H9 (cell line): ENCODE data around the gene C7. TPM values are rescaled to one million over a fixed set of nuclear protein-coding genes. Genes with fewer than 3 reads are reported as not detected.
"Not testable (repeated sequence)": the region's sequence is repeated elsewhere in the genome, so short reads cannot be mapped to it uniquely, and the experiment has no call there.

Experiments used
- DNase-seq: peaks from one replicate; pipeline ENCODE4 v3.0.0-alpha.2; 2017
- H2AFZ ChIP-seq: one replicate; pipeline ENCODE4 v1.6.1; 2013; ENCODE audit warnings: mild to moderate bottlenecking, low read length, control low read depth, moderate library complexity
- H2AK5ac ChIP-seq: 2 replicates; pipeline ENCODE4 v1.6.1; 2013; ENCODE audit warnings: low read length, control low read depth, mixed read lengths; ENCODE audit not compliant: insufficient read length
- H2BK120ac ChIP-seq: one replicate; pipeline ENCODE4 v1.6.1; 2013; ENCODE audit warnings: low read depth, mild to moderate bottlenecking, low read length, control low read depth, inconsistent platforms; ENCODE audit not compliant: poor library complexity, severe bottlenecking
- H2BK12ac ChIP-seq: 2 replicates; pipeline ENCODE4 v1.6.1; 2013; ENCODE audit warnings: low read length, control low read depth, mixed read lengths, low read depth; ENCODE audit not compliant: insufficient read length
- H2BK15ac ChIP-seq: 2 replicates; pipeline ENCODE4 v1.6.1; 2013; ENCODE audit warnings: low read depth, low read length, control low read depth
- H2BK20ac ChIP-seq: one replicate; pipeline ENCODE4 v1.6.1; 2013; ENCODE audit warnings: low read depth, mild to moderate bottlenecking, low read length, control low read depth, inconsistent platforms; ENCODE audit not compliant: poor library complexity, severe bottlenecking
- H2BK5ac ChIP-seq: 2 replicates; pipeline ENCODE4 v1.6.1; 2013; ENCODE audit warnings: low read length, control low read depth, mixed read lengths; ENCODE audit not compliant: insufficient read length
- H3K14ac ChIP-seq: 2 replicates; pipeline ENCODE4 v1.6.1; 2013; ENCODE audit warnings: low read length, control low read depth; ENCODE audit not compliant: insufficient read depth
- H3K18ac ChIP-seq: 2 replicates; pipeline ENCODE4 v1.6.1; 2013; ENCODE audit warnings: low read depth, mild to moderate bottlenecking, mixed read lengths, low read length, control low read depth; ENCODE audit not compliant: insufficient read length
- H3K23ac ChIP-seq: 2 replicates; pipeline ENCODE4 v1.6.1; 2013; ENCODE audit warnings: low read length, control low read depth, mixed read lengths, low read depth; ENCODE audit not compliant: insufficient read length
- H3K23me2 ChIP-seq: 2 replicates; pipeline ENCODE4 v1.6.1; 2013; ENCODE audit warnings: low read depth, mild to moderate bottlenecking, mixed read lengths, low read length, control low read depth; ENCODE audit not compliant: insufficient read length, poor library complexity, severe bottlenecking
- H3K27ac ChIP-seq: 2 replicates; pipeline ENCODE4 v1.5.1; 2013; ENCODE audit warnings: low read length, control low read depth, mixed read lengths, low read depth; ENCODE audit not compliant: insufficient read length
- H3K27me3 ChIP-seq: 2 replicates; pipeline ENCODE4 v1.6.1; 2013; ENCODE audit warnings: low read length, control low read depth, inconsistent platforms; ENCODE audit not compliant: insufficient read depth
- H3K4ac ChIP-seq: 2 replicates; pipeline ENCODE4 v1.6.1; 2013; ENCODE audit warnings: low read depth, mild to moderate bottlenecking, control low read depth, inconsistent platforms, low read length, moderate library complexity
- H3K4me1 ChIP-seq: 2 replicates; pipeline ENCODE4 v1.6.1; 2013; ENCODE audit warnings: low read length, control low read depth, inconsistent platforms; ENCODE audit not compliant: insufficient read depth
- H3K4me2 ChIP-seq: 2 replicates; pipeline ENCODE4 v1.6.1; 2013; ENCODE audit warnings: low read length, control low read depth, mixed read lengths; ENCODE audit not compliant: insufficient read length, insufficient read depth
- H3K56ac ChIP-seq: 2 replicates; pipeline ENCODE4 v1.6.1; 2013; ENCODE audit warnings: low read depth, mild to moderate bottlenecking, mixed read lengths, low read length, control low read depth; ENCODE audit not compliant: insufficient read length
- H3K79me1 ChIP-seq: 2 replicates; pipeline ENCODE4 v1.6.1; 2013; ENCODE audit warnings: low read depth, mild to moderate bottlenecking, moderate library complexity, low read length, control low read depth, inconsistent platforms; ENCODE audit not compliant: insufficient read depth, poor library complexity, severe bottlenecking
- H3K79me2 ChIP-seq: 2 replicates; pipeline ENCODE4 v1.6.1; 2013; ENCODE audit warnings: low read length, control low read depth, inconsistent platforms; ENCODE audit not compliant: insufficient read depth
- H3K9ac ChIP-seq: 2 replicates; pipeline ENCODE4 v1.6.1; 2013; ENCODE audit warnings: low read length, control low read depth, mixed read lengths; ENCODE audit not compliant: insufficient read length; ENCODE audit errors: extremely low read depth
- H3K9me3 ChIP-seq: one replicate; pipeline ENCODE4 v1.6.1; 2013; ENCODE audit warnings: low read depth, low read length, inconsistent platforms; ENCODE audit not compliant: control insufficient read depth
- H3T11ph ChIP-seq: one replicate; pipeline ENCODE4 v1.6.1; 2013; ENCODE audit warnings: mild to moderate bottlenecking, low read length, control low read depth, inconsistent platforms
- H4K20me1 ChIP-seq: one replicate; pipeline ENCODE4 v1.6.1; 2013; ENCODE audit not compliant: control insufficient read depth, insufficient read length, insufficient read depth
- H4K5ac ChIP-seq: 2 replicates; pipeline ENCODE4 v1.6.1; 2013; ENCODE audit warnings: low read depth, mild to moderate bottlenecking, mixed read lengths, low read length, control low read depth; ENCODE audit not compliant: insufficient read length
- H4K8ac ChIP-seq: replicated peaks from 2 replicates; pipeline ENCODE4 v1.6.1; 2013; ENCODE audit warnings: low read length, control low read depth, mixed read lengths, low read depth; ENCODE audit not compliant: insufficient read length
- H4K91ac ChIP-seq: 2 replicates; pipeline ENCODE4 v1.6.1; 2013; ENCODE audit warnings: low read depth, mild to moderate bottlenecking, moderate library complexity, mixed read lengths, low read length, control low read depth; ENCODE audit not compliant: insufficient read length
- H3K27ac Mint-ChIP-seq, 3 experiments: 2 replicates in 2 of 3; 3 replicates in 1 of 3; pipeline ENCODE4 v1.8.0; 2020 to 2021; ENCODE audit warnings: mixed read lengths in 3 of 3, mild to moderate bottlenecking in 1 of 3, moderate library complexity in 1 of 3
- H3K27me3 Mint-ChIP-seq: 2 replicates; pipeline ENCODE4 v1.8.0; 2021; ENCODE audit warnings: low read depth, mild to moderate bottlenecking, moderate library complexity, mixed read lengths
- H3K36me3 Mint-ChIP-seq, 3 experiments: 2 replicates in 2 of 3; 3 replicates in 1 of 3; pipeline ENCODE4 v1.8.0; 2020 to 2021; ENCODE audit warnings: low read depth in 3 of 3, mixed read lengths in 3 of 3; ENCODE audit not compliant: insufficient read depth in 1 of 3
- H3K4me1 Mint-ChIP-seq, 2 experiments: 2 replicates each; pipeline ENCODE4 v1.8.0; 2020; ENCODE audit warnings: mixed read lengths in 2 of 2
- H3K4me3 Mint-ChIP-seq, 2 experiments: 2 replicates in 1 of 2; 3 replicates in 1 of 2; pipeline ENCODE4 v1.8.0; 2020 to 2021; ENCODE audit warnings: mild to moderate bottlenecking in 2 of 2, mixed read lengths in 2 of 2, moderate library complexity in 1 of 2
- H3K9me3 Mint-ChIP-seq, 2 experiments: 2 replicates in 1 of 2; 3 replicates in 1 of 2; pipeline ENCODE4 v1.8.0; 2020; ENCODE audit warnings: mild to moderate bottlenecking in 2 of 2, mixed read lengths in 2 of 2, moderate library complexity in 1 of 2
- CTCF ChIP-seq: fragments of 200-600 bp; sonication (generic); conservative IDR thresholded peaks from 3 replicates; pipeline ENCODE4 v1.8.0; 2021; ENCODE audit warnings: antibody characterized with exemption, mild to moderate bottlenecking
- WGBS: extraction: QIAGEN DNeasy Blood & Tissue Kit; methylation state at CpG from one replicate; pipeline ENCODE4 v1.1.7; 2013; ENCODE audit warnings: missing lambda C conversion rate, low lambda C conversion rate, mixed read lengths; ENCODE audit not compliant: insufficient read length; ENCODE audit errors: extremely low coverage; 5-methylcytosine and 5-hydroxymethylcytosine counted together
- total RNA-seq: library from RNA; stranded (reverse); gene quantifications from 2 replicates; pipeline ENCODE4 v1.2.1, GENCODE V29; 2021

Gene C7
- total RNA-seq, 1 experiment from 2014 or later: 0.52 TPM

GRCh38 chr5:41012318-41012717, 103.0 kb downstream of the C7 start:
- Histone ChIP-seq H2BK15ac (no peak overlapping the region), H2BK120ac (no peak overlapping the region), H2BK20ac (no peak overlapping the region), H2AFZ (no peak overlapping the region), H3K4me2 (no peak overlapping the region), H3K23ac (no peak overlapping the region), H3K9ac (no peak overlapping the region), H3K14ac (no peak overlapping the region), H3K79me2 (no peaks in the 10 kb centered on the region), H4K5ac (no peak overlapping the region), H3T11ph (no peak overlapping the region), H2BK5ac (no peak overlapping the region), H3K4ac (no peak overlapping the region), H4K20me1 (no peaks in the 10 kb centered on the region), H3K23me2 (no peaks in the 10 kb centered on the region), H3K27me3 (no peaks in the 10 kb centered on the region), H3K4me1 (no peaks in the 10 kb centered on the region; the same call in 1 of the 2 replicates), H3K9me3 (no peaks in the 10 kb centered on the region), H2BK12ac (no peak overlapping the region), H4K91ac (no peak overlapping the region), H3K79me1 (no peaks in the 10 kb centered on the region), H3K27ac (no peak overlapping the region), H4K8ac (no peak overlapping the region), H3K56ac (no peak overlapping the region), H3K18ac (no peak overlapping the region), H2AK5ac (no peak overlapping the region)
- Mint-ChIP-seq H3K4me1 (peaks cover 0 to 3% of the 10 kb centered on the region in 2 experiments; a peak in 3 of 4 replicates), H3K9me3 (no peaks in the 10 kb centered on the region; a peak in 1 of 5 replicates), H3K27ac (no peak overlapping the region), H3K4me3 (no peak overlapping the region), H3K27me3 (no peaks in the 10 kb centered on the region), H3K36me3 (no peaks in the 10 kb centered on the region)
- no peak for DNase-seq
- TF ChIP-seq CTCF: no peak
- WGBS: no CpG with 5 or more reads among the region's 4 CpGs

DNA sequence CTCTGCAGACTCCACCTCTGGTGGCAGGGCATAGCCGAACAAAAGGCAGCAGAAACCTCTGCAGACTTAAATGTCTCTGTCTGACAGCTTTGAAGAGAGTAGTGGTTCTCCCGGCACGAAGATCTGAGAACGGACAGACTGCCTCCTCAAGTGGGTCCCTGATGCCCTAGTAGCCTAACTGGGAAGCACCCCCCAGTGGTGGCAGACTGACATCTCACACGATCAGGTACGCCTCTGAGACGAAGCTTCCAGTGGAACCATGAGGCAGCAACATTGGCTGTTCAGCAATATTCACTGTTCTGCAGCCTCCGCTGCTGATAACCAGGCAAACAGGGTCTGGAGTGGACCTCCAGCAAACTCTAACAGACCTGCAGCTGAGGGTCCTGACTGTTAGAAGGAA, 113.3 kb downstream of the C7 start:
- not testable (repeated sequence) for H3K23me2 ChIP-seq, H3K27ac Mint-ChIP-seq, H3K27me3 Mint-ChIP-seq, H3T11ph ChIP-seq, H2BK5ac ChIP-seq, H4K8ac ChIP-seq, H3K79me1 ChIP-seq, H4K20me1 ChIP-seq, H3K4me1 Mint-ChIP-seq, H4K5ac ChIP-seq, H3K4ac ChIP-seq, H3K79me2 ChIP-seq, H3K56ac ChIP-seq, H3K4me1 ChIP-seq, H3K23ac ChIP-seq, H3K27ac ChIP-seq, H3K18ac ChIP-seq, H2AK5ac ChIP-seq, H3K14ac ChIP-seq, H3K9ac ChIP-seq, H3K4me3 Mint-ChIP-seq, H3K4me2 ChIP-seq, H2BK15ac ChIP-seq, H3K9me3 ChIP-seq, H4K91ac ChIP-seq, DNase-seq, H3K27me3 ChIP-seq, H2AFZ ChIP-seq, H2BK20ac ChIP-seq, H2BK12ac ChIP-seq, H2BK120ac ChIP-seq
- Mint-ChIP-seq H3K9me3 (peaks cover 27 to 36% of the 10 kb centered on the region in 2 experiments), H3K36me3 (peaks cover 7 to 18% (median 11%) of the 10 kb centered on the region in 3 experiments)
- WGBS: no CpG with 5 or more reads among the region's 8 CpGs
